HG03432 (cell line): ENCODE data around the gene ECHDC3.

ENCODE experiments used
- ATAC-seq: cut with Tn5 transposase; IDR thresholded peaks from one replicate; pipeline ENCODE4 v1.9.1; 2021; ENCODE audit warnings: mild to moderate bottlenecking, moderate library complexity; ENCODE audit not compliant: unreplicated experiment

ECHDC3 gene

DNA sequence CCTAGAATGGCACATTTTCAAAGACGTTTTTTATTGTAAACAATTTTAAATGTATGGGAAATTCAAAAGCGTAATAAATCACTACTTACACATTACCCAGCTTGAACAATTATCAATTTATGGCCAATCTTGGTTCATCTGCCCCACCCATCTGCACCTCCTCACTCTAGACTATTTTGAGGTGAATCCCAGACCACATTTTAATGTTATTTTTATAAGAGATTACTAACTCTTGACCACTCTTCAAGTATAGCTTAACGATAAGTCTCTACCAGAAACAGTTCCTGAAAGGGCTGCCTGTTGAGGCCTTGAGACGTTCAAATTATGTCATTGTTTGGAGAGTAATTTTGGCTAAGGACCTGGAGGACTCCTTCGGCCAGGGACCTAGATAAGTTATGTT is 33.2 kb downstream of the ECHDC3 start:
- ATAC-seq = no peak

- ATAC-seq = no peak
Observed at GRCh38 chr10:11776080-11776479, 33.9 kb downstream of the ECHDC3 start.

DNA sequence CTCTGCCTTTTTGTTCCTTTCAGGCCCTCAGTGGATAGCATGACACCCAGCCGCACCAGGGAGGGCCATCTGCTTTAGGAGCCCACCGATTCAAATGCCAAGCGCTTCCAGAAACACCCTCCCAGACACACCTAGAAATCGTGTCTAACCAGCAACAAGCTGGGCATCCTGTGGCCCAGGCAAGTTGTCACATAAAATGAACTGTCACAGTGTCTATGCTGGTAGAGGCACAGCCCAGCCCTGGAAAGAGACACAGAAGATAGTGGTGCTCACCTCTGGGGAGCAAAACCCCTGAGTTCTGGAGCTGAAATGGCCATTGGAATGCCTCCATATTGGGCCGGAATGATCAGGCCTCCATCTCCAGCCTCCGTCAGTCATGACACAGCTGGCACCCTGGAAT is 38.9 kb downstream of the ECHDC3 start:
- ATAC-seq = no peak

DNA sequence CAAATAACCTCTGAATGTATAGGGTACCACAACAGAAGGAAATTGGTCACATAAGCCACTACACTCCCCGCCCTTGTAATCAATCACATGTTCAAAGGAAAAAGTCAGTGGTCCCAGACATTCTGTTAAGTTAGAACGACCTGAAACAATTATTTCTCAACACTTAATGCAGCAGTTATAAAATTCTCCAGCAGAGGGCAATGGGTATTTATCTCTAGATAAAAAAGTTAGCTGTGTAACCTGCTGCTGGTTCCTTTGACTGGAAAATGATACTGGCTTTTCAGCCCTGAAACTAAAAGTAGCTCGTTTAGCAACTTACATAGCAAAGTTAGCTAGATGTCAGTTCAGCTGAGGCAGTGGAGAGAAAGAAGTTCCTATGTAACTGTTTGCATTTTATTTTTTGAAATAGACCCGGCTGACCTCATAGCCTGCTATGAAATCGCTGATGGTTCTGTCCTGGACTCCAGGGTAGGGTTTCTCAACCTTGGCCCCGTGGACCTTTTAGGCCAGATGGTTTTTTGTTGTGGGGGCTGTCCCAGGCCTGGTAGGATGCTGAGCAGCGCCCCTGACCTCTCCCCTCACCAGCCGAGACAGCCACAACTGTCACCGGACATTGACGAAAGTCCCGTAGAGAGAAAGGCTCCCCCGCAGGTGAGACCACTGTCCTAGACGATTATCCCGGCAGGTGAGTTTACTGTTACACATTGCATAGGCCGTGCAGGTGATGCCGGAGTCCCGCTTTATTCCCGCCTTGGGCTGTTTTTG is 40.8 kb downstream of the ECHDC3 start:
- ATAC-seq = no peak

- no peak for ATAC-seq
Observed at GRCh38 chr10:11783558-11783865, 41.3 kb downstream of the ECHDC3 start.

- ATAC-seq = no peak
Observed at GRCh38 chr10:11787374-11787773, 45.2 kb downstream of the ECHDC3 start.

DNA sequence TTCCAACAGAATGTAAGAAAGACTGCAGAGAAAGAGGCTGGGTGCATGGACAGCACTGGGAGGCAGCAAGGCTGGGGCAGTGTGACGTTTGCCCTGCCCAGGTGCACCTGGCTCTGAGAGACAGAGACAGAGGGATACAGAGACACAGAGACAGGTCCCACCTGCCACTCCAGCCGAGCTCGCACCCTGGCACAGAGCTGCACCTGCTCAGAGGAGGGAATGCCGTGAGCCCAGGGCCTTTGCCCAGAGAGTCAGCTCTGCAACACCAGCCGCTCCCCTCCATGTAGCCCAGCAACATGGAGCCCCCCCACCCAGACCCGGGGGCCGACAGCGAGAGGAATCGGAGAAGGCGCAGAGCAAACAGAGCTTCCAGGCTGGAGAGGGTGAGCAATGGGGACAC is 45.7 kb downstream of the ECHDC3 start:
- no peak for ATAC-seq

- no peak for ATAC-seq
Observed at GRCh38 chr10:11789306-11789705, 47.1 kb downstream of the ECHDC3 start.

DNA sequence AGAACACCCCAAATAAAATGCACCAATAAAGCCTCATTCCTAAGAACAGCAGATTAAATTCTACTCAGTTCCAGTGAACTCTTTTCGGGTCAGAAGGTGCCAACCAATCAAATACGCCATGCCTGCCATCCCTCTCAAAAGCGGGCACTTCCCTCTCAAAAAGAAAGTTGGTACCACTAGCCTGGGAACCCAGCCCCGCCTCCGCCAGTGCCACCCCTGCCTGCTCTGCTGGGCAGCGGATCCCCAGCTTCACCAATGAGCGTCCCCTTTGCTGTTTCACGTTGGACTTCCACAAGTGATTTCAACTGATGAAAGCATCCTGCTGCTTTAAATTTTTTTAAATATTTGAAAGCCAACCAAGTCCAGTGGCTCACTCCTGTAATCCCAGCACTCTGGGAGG is 47.8 kb downstream of the ECHDC3 start:
- ATAC-seq = no peak

GRCh38 chr10:11793762-11794479 is 51.7 kb downstream of the ECHDC3 start:
- ATAC-seq = no peak

GRCh38 chr10:11794566-11794965 is 52.4 kb downstream of the ECHDC3 start:
- no peak for ATAC-seq

DNA sequence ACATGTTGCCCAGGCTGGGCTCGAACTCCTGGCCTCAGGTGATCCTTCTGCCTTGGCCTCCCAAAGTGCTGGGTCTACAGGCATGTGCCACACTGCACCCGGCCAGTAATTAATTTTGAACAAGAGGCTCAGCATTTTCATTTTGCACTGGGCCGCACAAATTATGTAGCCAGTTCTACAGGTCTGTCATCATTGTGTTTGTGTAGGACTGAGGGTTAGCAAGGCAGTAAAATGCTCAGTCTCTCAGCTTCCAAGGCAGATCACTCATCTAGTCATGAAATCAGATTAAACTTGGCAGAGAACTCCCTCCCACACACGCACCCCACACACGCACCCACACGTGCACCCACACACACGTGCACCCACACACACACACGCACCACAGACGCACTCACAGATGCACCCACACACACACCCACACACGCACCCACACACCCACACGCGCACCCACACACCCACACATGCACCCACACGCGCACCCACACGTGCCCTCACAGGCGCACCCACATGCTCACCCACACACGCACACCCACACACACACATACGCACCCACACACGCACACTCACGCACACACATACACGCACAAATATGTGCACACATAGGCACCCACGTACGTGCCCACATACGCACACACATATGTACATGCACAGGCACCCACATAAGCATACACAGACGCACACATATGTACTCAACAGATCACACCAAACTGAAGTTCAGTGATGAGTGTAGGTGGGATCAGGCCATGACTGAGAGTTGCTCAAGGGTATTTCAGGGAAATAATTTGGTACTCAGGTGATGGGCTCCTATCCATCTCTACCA is 53.1 kb downstream of the ECHDC3 start:
- no peak for ATAC-seq

- no peak for ATAC-seq
Observed at GRCh38 chr10:11796474-11796873, 54.3 kb downstream of the ECHDC3 start.

DNA sequence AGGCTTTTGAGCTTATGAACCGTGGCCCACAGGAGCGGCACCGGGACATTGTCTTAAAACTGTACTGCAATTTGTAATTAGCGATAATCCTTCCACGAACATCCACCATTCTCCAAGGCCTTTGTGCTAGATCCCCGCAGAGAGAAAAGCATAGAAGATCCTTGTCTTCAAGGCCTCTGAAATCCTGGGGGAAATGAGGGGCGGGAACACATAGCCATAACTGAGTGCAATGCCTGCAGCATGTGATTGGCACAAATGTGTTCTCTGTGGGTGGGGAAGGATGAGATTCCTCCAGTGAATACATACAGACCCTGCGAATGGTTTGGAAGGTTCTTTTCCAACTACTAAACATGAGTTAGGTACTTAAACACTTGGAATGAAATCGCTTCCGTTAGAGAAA is 55.1 kb downstream of the ECHDC3 start:
- ATAC-seq = no peak

DNA sequence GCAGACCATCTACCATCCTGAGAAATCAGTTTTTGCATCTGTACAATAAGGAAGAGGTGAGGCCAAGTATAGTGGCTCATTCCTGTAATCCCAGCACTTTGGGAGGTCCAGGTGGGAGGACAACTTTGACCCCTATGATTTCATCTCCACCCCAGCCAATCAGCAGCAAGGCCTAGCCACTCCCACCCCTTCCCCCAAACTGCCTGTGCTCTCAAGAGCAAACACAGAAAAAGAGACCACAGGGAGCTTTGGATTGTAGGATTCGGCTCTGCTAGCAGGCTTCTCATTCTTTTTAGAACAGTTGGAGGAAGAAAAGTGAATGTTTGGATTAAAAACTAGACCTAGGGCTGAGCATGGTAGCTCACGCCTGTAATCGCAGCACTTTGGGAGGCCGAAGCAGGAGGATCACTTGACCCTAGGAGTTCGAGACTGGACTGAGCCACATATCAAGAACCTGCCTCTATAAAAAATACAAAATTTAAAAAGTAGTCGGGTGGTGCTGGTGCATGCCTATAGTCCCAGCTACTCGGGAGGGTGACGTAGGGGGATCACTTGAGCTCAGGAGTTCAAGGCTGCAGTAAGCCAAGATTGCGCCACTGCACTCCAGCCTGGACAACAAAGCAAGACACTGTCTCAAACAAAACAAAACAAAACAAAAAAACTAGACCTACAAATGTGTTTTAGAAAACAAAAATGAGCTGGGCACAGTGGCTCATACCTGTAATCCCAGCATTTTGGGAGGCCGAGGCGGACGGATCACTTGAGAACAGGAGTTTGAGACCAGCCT is 55.9 kb downstream of the ECHDC3 start:
- no peak for ATAC-seq

DNA sequence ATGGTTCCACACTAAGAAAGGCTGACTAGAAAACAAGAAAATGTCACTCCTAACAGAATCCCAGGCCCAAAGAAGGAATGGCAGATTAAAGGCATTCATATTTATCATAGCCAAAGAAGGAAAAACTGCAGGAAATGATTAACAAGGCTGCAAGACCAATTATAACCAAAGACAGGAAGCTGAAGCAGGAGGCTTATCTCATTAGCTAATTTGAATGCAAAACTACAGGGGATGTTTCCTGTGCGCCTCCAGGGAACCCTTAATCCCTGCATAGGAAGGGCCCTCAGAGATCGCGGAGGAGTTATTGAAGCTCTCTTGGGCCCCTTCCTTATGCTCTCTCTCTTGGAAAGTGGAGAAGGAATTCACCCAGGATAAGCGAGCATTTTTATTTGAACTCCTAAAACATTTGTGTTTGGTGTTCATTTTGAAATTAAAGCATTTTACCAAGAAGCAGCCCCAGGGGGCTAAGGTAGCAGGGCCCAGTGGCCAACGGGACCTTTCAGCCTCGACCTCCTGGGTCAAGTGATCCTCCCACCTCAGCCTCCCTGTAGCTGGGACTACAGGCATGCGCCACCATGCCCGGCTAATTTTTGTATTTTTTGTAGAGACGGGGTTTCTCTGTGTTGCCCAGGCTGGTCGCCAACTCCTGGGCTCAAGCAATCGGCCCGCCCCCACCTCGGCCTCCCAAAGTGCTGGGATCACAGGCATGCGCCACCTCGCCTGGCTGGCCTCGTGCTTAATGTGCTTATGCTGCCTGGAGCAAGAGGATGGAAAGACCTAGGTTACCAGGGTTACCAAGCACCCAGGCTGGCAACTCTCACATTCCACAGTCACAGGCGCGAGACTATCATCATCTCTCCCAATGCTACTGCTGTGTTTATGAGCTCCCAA is 56.9 kb downstream of the ECHDC3 start:
- ATAC-seq = no peak

DNA sequence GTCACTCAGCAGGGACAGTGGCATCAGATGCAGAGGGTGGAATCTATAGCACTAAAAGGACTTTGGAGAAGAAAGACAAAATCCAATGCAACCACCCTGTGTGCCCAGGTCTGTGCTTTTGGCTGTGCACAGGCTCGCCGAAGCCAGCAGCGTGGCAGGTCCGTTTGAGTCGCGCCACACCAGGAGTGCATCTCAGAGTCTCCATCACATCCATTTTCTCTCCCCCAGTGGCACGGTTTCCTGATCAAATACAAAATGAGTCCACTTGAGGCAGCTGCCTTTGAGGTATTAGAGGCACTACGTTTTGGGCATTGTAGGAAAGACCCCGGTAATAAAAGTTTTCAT is 57.5 kb downstream of the ECHDC3 start:
- ATAC-seq = no peak

GRCh38 chr10:11804336-11804735 is 62.2 kb downstream of the ECHDC3 start:
- no peak for ATAC-seq

GRCh38 chr10:11805792-11806191 is 63.6 kb downstream of the ECHDC3 start:
- no peak for ATAC-seq

DNA sequence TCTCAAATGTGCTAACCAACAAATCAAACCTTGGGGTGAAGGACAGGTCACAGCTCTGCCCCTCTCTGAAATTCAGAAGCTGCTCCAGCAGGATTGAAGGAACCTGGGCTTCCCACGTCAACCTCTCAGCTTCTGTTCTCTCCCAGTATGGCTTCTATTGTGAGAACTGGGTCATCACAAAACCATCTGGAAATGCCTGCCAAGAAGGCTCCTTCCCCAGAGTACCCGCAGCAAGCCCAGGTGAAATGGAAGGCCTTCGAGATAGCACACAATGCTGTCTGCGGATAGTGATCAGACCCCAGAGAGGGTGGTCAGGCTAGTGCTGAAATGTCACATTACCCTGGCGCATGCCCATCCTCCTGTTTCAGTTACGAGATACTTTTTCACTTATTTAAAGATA is 64.5 kb downstream of the ECHDC3 start:
- ATAC-seq = no peak
